Transverse colon (tissue), 4 donors: ENCODE results near the gene GHRHR. TPM values are rescaled to one million over a fixed set of nuclear protein-coding genes. Genes with fewer than 3 reads are reported as not detected.
A peak's percentile ranks its signal among the peaks of the same experiment; 100 is the strongest.

Experiments used
- DNase-seq: peaks from one replicate; pipeline ENCODE4 v3.0.0-alpha.2; 2019
- H3K27ac ChIP-seq, 4 donors: fragments of 200-600 bp; sonication (generic); 2 replicates each; pipeline ENCODE4 v1.5.1; 2016 to 2018; ENCODE audit warnings: inconsistent platforms in 4 of 4
- H3K27me3 ChIP-seq: fragments of 200-600 bp; sonication (generic); 2 replicates; pipeline ENCODE4 v1.5.1; 2017; ENCODE audit warnings: inconsistent platforms
- H3K36me3 ChIP-seq, 4 donors: fragments of 200-600 bp; sonication (generic); 2 replicates each; pipeline ENCODE4 v1.5.1; 2017 to 2019; ENCODE audit warnings: inconsistent platforms in 4 of 4
- H3K4me1 ChIP-seq, 4 donors: fragments of 200-600 bp; sonication (generic); 2 replicates each; pipeline ENCODE4 v1.5.1; 2017 to 2020; ENCODE audit warnings: inconsistent platforms in 4 of 4
- H3K4me3 ChIP-seq, 4 donors: fragments of 200-600 bp; sonication (generic); 1 replicate in 1 of 4; 2 replicates in 3 of 4; pipeline versions ENCODE4 v1.5.1 to v1.6.1; 2017 to 2019; ENCODE audit warnings: inconsistent platforms in 4 of 4
- H3K9me3 ChIP-seq, 2 donors: fragments of 200-600 bp; sonication (generic); 2 replicates each; pipeline ENCODE4 v1.5.1; 2017 to 2019; ENCODE audit warnings: inconsistent platforms in 2 of 2
- EP300 ChIP-seq: sonication (generic); formaldehyde crosslinking; IDR thresholded peaks from one replicate; pipeline ENCODE4 v1.6.1; 2017; ENCODE audit warnings: antibody characterized with exemption, low read depth
- POLR2A ChIP-seq: fragments of 450-650 bp; IDR thresholded peaks from one replicate; pipeline ENCODE4 v1.6.1; 2016; ENCODE audit warnings: antibody characterized with exemption, mild to moderate bottlenecking, moderate library complexity
- POLR2AphosphoS5 ChIP-seq, 3 donors: sonication (generic); formaldehyde crosslinking; IDR thresholded peaks; one replicate each; pipeline ENCODE4 v1.6.1; 2016; ENCODE audit warnings: antibody characterized with exemption in 3 of 3
- WGBS, 2 donors: methylation state at CpG; one replicate each; pipeline ENCODE4 v1.1.5; 2018; ENCODE audit warnings: low coverage in 1 of 2; 5-methylcytosine and 5-hydroxymethylcytosine counted together
- in situ Hi-C, 4 donors: fragments of 200-750 bp; cut with MboI; loops; one replicate each; pipeline versions ENCODE4 v1.15.0 to v1.15.1; 2017; ENCODE audit warnings: low sequenced_read_pairs in 3 of 4, low pct_ligation_motif_present in 1 of 4, low pct_unique_long_range_greater_than_20kb in 1 of 4
- intact Hi-C: fragments of 100-400 bp; cut with DNase I; formaldehyde crosslinking; loops from one replicate; pipeline ENCODE4 v1.15.1; 2023; ENCODE audit warnings: low total_unique reads
- total RNA-seq, 4 donors: library from RNA; depleted of rRNA; stranded (reverse); fragments of >200 nt; gene quantifications; one replicate each; pipeline ENCODE4 v1.1.0, GENCODE V29; 2016
- TF ChIP-seq, protein P1 (sequence below), 5 experiments: fragments of 200-600 bp in 3 of 5; fragments of 450-650 bp in 2 of 5; sonication (generic) in 3 of 5; IDR thresholded peaks; 1 replicate in 2 of 5; 2 replicates in 3 of 5; pipeline ENCODE4 v1.5.1; 2016 to 2017; ENCODE audit warnings: antibody characterized with exemption in 5 of 5, inconsistent platforms in 3 of 5, mild to moderate bottlenecking in 2 of 5, moderate library complexity in 1 of 5

The GHRHR gene
- total RNA-seq, 4 donors from 2014 or later = not detected

DNA sequence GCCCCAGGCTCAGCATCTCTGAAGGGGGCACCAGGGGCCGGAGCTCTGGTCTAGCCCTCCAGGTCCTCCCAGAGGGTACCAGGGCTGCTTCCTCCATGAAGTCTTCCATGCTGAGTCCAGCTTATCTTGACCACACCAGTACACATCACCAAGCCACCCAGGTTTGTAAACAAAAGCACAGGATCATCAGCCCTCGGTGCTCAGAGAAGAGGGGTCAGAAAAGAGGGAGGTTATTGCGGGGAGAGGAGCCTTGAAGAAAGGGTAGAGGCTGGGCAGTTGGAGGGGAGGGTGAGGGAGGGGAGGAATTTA is 28.2 kb upstream of the GHRHR start:
- H3K27ac ChIP-seq = peak overlapping the region in 3 of 4 donors; percentile 25 to 82 (median 78)
- WGBS, 2 donors = 83 to 100% methylated on average over 1 to 3 of the region's 3 CpGs

DNA sequence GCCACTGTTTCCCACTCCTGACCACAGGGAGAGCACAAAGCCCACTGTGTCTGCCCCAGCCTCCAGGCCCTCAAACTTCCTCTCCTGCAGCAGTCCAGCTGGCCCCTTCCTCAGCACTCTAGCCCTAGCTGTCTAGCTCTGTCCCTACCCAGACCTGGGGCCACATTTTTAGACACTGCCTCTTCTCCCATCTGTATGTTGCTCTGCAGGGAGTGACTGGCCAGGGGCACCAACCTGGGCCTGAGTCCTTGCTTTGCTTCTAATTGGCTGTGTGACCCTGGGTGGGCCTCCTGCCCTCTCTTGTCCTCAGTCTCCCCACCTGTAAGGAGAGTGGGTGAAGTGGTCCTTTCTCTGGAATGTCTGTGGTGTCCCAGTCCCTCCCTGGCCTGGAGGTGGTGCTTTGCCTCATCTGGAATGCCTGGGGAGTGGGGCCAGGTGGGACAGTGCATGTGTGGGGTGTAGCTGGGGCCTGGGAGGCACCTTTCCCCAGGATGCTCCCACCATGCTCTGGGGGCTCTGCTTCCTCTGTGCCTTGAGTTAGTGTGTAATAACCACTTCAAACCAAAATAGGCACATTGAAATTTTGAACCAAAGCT is 27.0 kb upstream of the GHRHR start:
- in situ Hi-C loops (no loop called here), intact Hi-C loops (no loop called here)
- Histone ChIP-seq H3K36me3 (no peaks in the 10 kb centered on the region), H3K27ac (peak overlapping the region; percentile 78 to 82 (median 78)), H3K4me3 (no peak overlapping the region), H3K4me1 (peaks cover 2 to 32% (median 28%) of the 10 kb centered on the region in 4 donors), H3K9me3 (no peaks in the 10 kb centered on the region), H3K27me3 (peaks cover 3% of the 10 kb centered on the region)
- no peak for TF ChIP-seq POLR2AphosphoS5 (IDR thresholded peaks at IDR 0.05)
- TF ChIP-seq, protein P1, sequence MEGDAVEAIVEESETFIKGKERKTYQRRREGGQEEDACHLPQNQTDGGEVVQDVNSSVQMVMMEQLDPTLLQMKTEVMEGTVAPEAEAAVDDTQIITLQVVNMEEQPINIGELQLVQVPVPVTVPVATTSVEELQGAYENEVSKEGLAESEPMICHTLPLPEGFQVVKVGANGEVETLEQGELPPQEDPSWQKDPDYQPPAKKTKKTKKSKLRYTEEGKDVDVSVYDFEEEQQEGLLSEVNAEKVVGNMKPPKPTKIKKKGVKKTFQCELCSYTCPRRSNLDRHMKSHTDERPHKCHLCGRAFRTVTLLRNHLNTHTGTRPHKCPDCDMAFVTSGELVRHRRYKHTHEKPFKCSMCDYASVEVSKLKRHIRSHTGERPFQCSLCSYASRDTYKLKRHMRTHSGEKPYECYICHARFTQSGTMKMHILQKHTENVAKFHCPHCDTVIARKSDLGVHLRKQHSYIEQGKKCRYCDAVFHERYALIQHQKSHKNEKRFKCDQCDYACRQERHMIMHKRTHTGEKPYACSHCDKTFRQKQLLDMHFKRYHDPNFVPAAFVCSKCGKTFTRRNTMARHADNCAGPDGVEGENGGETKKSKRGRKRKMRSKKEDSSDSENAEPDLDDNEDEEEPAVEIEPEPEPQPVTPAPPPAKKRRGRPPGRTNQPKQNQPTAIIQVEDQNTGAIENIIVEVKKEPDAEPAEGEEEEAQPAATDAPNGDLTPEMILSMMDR (IDR thresholded peaks at IDR 0.05) = no peak
- no peak for DNase-seq

More for the DNA sequence above, 28.2 kb upstream of the GHRHR start:
- intact Hi-C loops (no loop called here), in situ Hi-C loops (no loop called here)
- no peaks in the 10 kb centered on the region for H3K36me3 ChIP-seq
- H3K9me3 ChIP-seq = no peaks in the 10 kb centered on the region
- no peak for DNase-seq
- H3K4me1 ChIP-seq = peaks cover 2 to 32% (median 27%) of the 10 kb centered on the region in 4 donors
- H3K4me3 ChIP-seq = no peak overlapping the region
- peaks cover 3% of the 10 kb centered on the region for H3K27me3 ChIP-seq
- TF ChIP-seq EP300 (no peak), POLR2A (no peak), POLR2AphosphoS5 (IDR thresholded peaks at IDR 0.05) (no peak)
- TF ChIP-seq, protein P1 (IDR thresholded peaks at IDR 0.05) = no peak

DNA sequence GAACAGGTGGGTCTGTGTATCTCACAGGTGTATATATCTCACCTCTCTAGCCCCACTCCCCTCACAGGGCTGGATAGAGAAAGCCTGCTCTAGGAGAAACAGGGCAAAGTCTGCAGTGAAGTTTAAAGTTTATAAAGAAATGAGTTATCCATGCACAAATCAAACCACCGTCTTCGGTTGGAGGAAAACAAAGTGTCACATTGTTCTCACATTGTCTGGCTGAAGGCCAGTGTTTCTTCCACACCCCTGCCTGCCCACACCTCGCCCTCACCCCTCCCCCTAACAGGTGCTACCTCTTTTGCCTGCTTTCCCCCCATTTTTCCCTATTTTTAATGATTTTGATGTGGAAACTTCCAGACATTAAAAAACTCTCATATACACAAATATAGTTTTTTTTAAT is 26.3 kb upstream of the GHRHR start:
- in situ Hi-C loops (no loop called here), intact Hi-C loops (no loop called here)
- TF ChIP-seq POLR2A (no peak), POLR2AphosphoS5 (IDR thresholded peaks at IDR 0.05) (peak in 1 of 3 donors; percentile 21)
- no peaks in the 10 kb centered on the region for H3K9me3 ChIP-seq
- peaks cover 3% of the 10 kb centered on the region for H3K27me3 ChIP-seq
- H3K36me3 ChIP-seq = no peaks in the 10 kb centered on the region
- H3K4me3 ChIP-seq = no peak overlapping the region
- peaks cover 2 to 37% (median 29%) of the 10 kb centered on the region in 4 donors for H3K4me1 ChIP-seq
- 32 to 40% methylated on average over 1 to 3 of the region's 3 CpGs for WGBS, 2 donors
- H3K27ac ChIP-seq = peak overlapping the region; percentile 78 to 82 (median 78)
- DNase-seq = peak; percentile 76

DNA sequence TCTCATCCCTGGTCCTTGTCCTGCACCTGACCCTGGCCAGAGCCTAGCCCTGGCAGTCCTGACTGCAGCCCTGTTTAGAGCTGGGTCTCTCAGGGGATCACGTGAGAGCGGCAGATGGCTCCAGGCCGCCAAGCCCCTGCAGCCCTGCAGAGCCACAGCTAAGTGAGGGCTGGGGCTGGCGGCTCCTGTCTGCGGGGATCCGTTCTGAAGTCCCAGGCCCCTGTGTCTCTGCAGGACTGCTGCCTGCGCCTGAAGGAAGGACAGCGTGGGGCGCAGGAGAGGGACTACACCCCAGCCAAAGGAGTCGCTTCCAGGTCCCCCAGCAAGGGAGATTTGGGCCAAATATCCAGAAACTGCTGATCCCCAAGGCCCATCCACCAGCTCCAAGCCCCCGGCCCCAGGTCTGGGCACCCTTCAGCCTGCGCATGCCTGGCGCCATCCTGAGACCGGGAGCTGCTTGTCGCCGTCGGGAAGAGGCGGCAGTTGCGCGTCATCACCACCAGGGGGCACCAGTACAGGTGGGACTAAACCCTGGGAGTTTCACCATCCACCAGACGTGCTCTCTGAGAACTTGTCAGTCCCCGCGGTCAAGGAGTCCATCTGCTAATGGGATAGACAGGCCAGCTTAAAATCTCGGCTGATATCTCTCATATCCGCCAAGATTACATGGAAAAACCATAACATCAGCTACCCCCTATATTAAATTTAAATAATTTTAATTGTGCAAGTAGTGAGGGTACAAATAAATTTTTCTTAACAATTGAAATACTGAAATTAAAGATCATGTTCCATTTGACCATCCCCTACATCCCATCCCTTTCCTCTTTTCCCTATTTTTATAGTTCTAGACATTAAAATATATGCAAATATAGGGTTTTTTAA is 25.1 kb upstream of the GHRHR start:
- in situ Hi-C loops = no loop called here
- Histone ChIP-seq H3K27ac (peak overlapping the region; percentile 78 to 82 (median 78)), H3K36me3 (no peaks in the 10 kb centered on the region), H3K4me3 (peak overlapping the region in 1 of 4 donors; percentile 20), H3K27me3 (peaks cover 3% of the 10 kb centered on the region), H3K9me3 (no peaks in the 10 kb centered on the region), H3K4me1 (peaks cover 2 to 37% (median 29%) of the 10 kb centered on the region in 4 donors)
- peak; percentile 91 for DNase-seq
- intact Hi-C loops = no loop called here
- TF ChIP-seq POLR2AphosphoS5 (IDR thresholded peaks at IDR 0.05) (no peak), POLR2A (no peak), EP300 (no peak)
- TF ChIP-seq, protein P1 (IDR thresholded peaks at IDR 0.05) = peak; percentile 93 to 99 (median 95)
- WGBS, 2 donors = 4 to 17% methylated on average over 4 to 25 of the region's 25 CpGs
